WTC11 (cell line): ENCODE data around the gene ARID2. TPM values are rescaled to one million over a fixed set of nuclear protein-coding genes. Genes with fewer than 3 reads are reported as not detected.
A peak's percentile ranks its signal among the peaks of the same experiment; 100 is the strongest.

ENCODE experiments used
- ATAC-seq: fragments of 200-7000 bp; cut with Tn5 transposase; 2 replicates; pipeline ENCODE4 v1.10.0; 2021; ENCODE audit warnings: mild to moderate bottlenecking, moderate library complexity
- CTCF ChIA-PET: fragments of 300-600 bp; sonication (Branson Sonifier 250); formaldehyde crosslinking; loops from one replicate; lab custom pipeline; 2021; ENCODE audit warnings: antibody characterized with exemption; lab: Charles Lee
- POLR2A ChIA-PET: fragments of 350-600 bp; sonication (Branson Sonifier 250); formaldehyde crosslinking; loops from one replicate; lab custom pipeline; 2021; ENCODE audit warnings: antibody characterized with exemption; lab: Charles Lee
- DNase-seq: peaks from one replicate; pipeline ENCODE4 v3.0.0; 2021; ENCODE audit warnings: low spot score
- H3K27ac Mint-ChIP-seq: 2 replicates; pipeline ENCODE4 v1.8.0; 2021; ENCODE audit warnings: mixed read lengths
- H3K27me3 Mint-ChIP-seq: 2 replicates; pipeline ENCODE4 v1.8.0; 2021; ENCODE audit warnings: low read depth, mild to moderate bottlenecking, moderate library complexity, mixed read lengths
- H3K36me3 Mint-ChIP-seq: 2 replicates; pipeline ENCODE4 v1.8.0; 2021; ENCODE audit warnings: mixed read lengths
- H3K4me1 Mint-ChIP-seq: 2 replicates; pipeline ENCODE4 v1.8.0; 2022; ENCODE audit warnings: mixed read lengths
- H3K4me3 Mint-ChIP-seq: 2 replicates; pipeline ENCODE4 v1.8.0; 2021; ENCODE audit warnings: mild to moderate bottlenecking, moderate library complexity, mixed read lengths
- H3K9me3 Mint-ChIP-seq: 2 replicates; pipeline ENCODE4 v1.8.0; 2021; ENCODE audit warnings: mixed read lengths
- ARID4B ChIP-seq: sonication (generic); formaldehyde crosslinking; IDR thresholded peaks from 2 replicates; pipeline ENCODE4 v1.8.0; 2023; ENCODE audit warnings: missing genetic modification reagents, mild to moderate bottlenecking, borderline replicate concordance
- ATF3 ChIP-seq: sonication (generic); formaldehyde crosslinking; conservative IDR thresholded peaks from 2 replicates; pipeline ENCODE4 v1.8.1; 2022; ENCODE audit warnings: mild to moderate bottlenecking, missing genetic modification reagents
- CBFB ChIP-seq: sonication (generic); formaldehyde crosslinking; IDR thresholded peaks from 2 replicates; pipeline ENCODE4 v1.8.1; 2022; ENCODE audit warnings: mild to moderate bottlenecking, low read depth, missing genetic modification reagents
- CDX4 ChIP-seq: fragments of 250-450 bp; sonication (Bioruptor Pico); IDR thresholded peaks from 2 replicates; pipeline ENCODE4 v1.9.0; 2021; ENCODE audit warnings: moderate library complexity, mild to moderate bottlenecking, inconsistent platforms, borderline replicate concordance
- ERG ChIP-seq: fragments of 250-450 bp; sonication (Bioruptor Pico); IDR thresholded peaks from 2 replicates; pipeline ENCODE4 v1.8.0; 2021; ENCODE audit warnings: mild to moderate bottlenecking
- FOXP4 ChIP-seq: sonication (generic); formaldehyde crosslinking; IDR thresholded peaks from 2 replicates; pipeline ENCODE4 v1.8.0; 2022; ENCODE audit warnings: mild to moderate bottlenecking, missing genetic modification reagents
- GRHL2 ChIP-seq: fragments of 250-450 bp; sonication (Bioruptor Pico); IDR thresholded peaks from 2 replicates; pipeline ENCODE4 v1.8.0; 2022; ENCODE audit warnings: mild to moderate bottlenecking, moderate library complexity; ENCODE audit not compliant: insufficient replicate concordance, severe bottlenecking
- HMGXB4 ChIP-seq: sonication (generic); formaldehyde crosslinking; IDR thresholded peaks from 2 replicates; pipeline ENCODE4 v1.8.1; 2023; ENCODE audit warnings: mild to moderate bottlenecking, moderate library complexity, missing genetic modification reagents
- MAX ChIP-seq: sonication (generic); formaldehyde crosslinking; IDR thresholded peaks from 2 replicates; pipeline ENCODE4 v1.8.0; 2022; ENCODE audit warnings: mild to moderate bottlenecking, missing genetic modification reagents
- MLX ChIP-seq: sonication (generic); formaldehyde crosslinking; IDR thresholded peaks from 2 replicates; pipeline ENCODE4 v1.8.1; 2023; ENCODE audit warnings: mild to moderate bottlenecking, missing genetic modification reagents, moderate library complexity
- NR3C1 ChIP-seq: sonication (generic); formaldehyde crosslinking; conservative IDR thresholded peaks from 2 replicates; pipeline ENCODE4 v1.8.1; 2023; ENCODE audit warnings: low read depth, mild to moderate bottlenecking, missing genetic modification reagents
- PREB ChIP-seq: sonication (generic); formaldehyde crosslinking; IDR thresholded peaks from 2 replicates; pipeline ENCODE4 v1.8.1; 2022; ENCODE audit warnings: mild to moderate bottlenecking, missing genetic modification reagents, moderate library complexity, borderline replicate concordance
- PRRX2 ChIP-seq: fragments of 250-450 bp; sonication (Bioruptor Pico); IDR thresholded peaks from 2 replicates; pipeline ENCODE4 v1.8.0; 2021; ENCODE audit warnings: mild to moderate bottlenecking
- RORB ChIP-seq: fragments of 250-450 bp; sonication (Bioruptor Pico); IDR thresholded peaks from 2 replicates; pipeline ENCODE4 v1.9.0; 2021; ENCODE audit warnings: mild to moderate bottlenecking
- SMAD4 ChIP-seq: sonication (generic); formaldehyde crosslinking; IDR thresholded peaks from 2 replicates; pipeline ENCODE4 v1.8.0; 2022; ENCODE audit warnings: mild to moderate bottlenecking, missing genetic modification reagents
- ZBTB21 ChIP-seq: sonication (generic); formaldehyde crosslinking; IDR thresholded peaks from 2 replicates; pipeline ENCODE4 v1.8.1; 2023; ENCODE audit warnings: mild to moderate bottlenecking, missing genetic modification reagents, borderline replicate concordance
- ZMAT4 ChIP-seq: fragments of 250-450 bp; sonication (Bioruptor Pico); IDR thresholded peaks from 2 replicates; pipeline ENCODE4 v1.9.0; 2021; ENCODE audit warnings: mild to moderate bottlenecking
- ZNF121 ChIP-seq: sonication (generic); formaldehyde crosslinking; IDR thresholded peaks from 2 replicates; pipeline ENCODE4 v1.8.0; 2023; ENCODE audit warnings: missing genetic modification reagents
- ZNF232 ChIP-seq: sonication (generic); formaldehyde crosslinking; IDR thresholded peaks from 2 replicates; pipeline ENCODE4 v1.8.0; 2022; ENCODE audit warnings: mild to moderate bottlenecking, missing genetic modification reagents
- ZNF263 ChIP-seq: sonication (generic); formaldehyde crosslinking; IDR thresholded peaks from 2 replicates; pipeline ENCODE4 v1.8.1; 2022; ENCODE audit warnings: low read depth, mild to moderate bottlenecking, moderate library complexity, missing genetic modification reagents
- total RNA-seq: library from RNA; stranded (reverse); gene quantifications from 3 replicates; pipeline ENCODE4 v1.2.3, GENCODE V29; 2021

The ARID2 gene
- total RNA-seq, 1 experiment from 2014 or later: 33.9 TPM

- ChIA-PET CTCF (no interaction called here), POLR2A (no interaction called here)
- ATAC-seq: no peak
- H3K27me3 Mint-ChIP-seq: no peaks in the 10 kb centered on the region
- H3K4me3 Mint-ChIP-seq: no peak overlapping the region
- DNase-seq: no peak
- H3K36me3 Mint-ChIP-seq: peaks cover 34% of the 10 kb centered on the region
- H3K9me3 Mint-ChIP-seq: peaks cover 12% of the 10 kb centered on the region
- TF ChIP-seq ZNF121 (CRISPR knock-in tag) (no peak), CBFB (CRISPR knock-in tag) (no peak), GRHL2 (CRISPR knock-in tag) (no peak), CDX4 (no peak), SMAD4 (CRISPR knock-in tag) (no peak), ZMAT4 (CRISPR knock-in tag) (no peak), ZNF263 (CRISPR knock-in tag) (no peak), ARID4B (no peak)
- peaks cover 18% of the 10 kb centered on the region for H3K4me1 Mint-ChIP-seq
- no peak overlapping the region for H3K27ac Mint-ChIP-seq
Measured at GRCh38 chr12:45745861-45746277, 16.4 kb downstream of the ARID2 start.

GRCh38 chr12:45756666-45757065, 27.2 kb downstream of the ARID2 start:
- Mint-ChIP-seq H3K27me3 (no peaks in the 10 kb centered on the region), H3K27ac (0 out of 2 replicates have a peak overlapping the region, but pooled peaks have one; percentile 43), H3K4me1 (peaks cover 46% of the 10 kb centered on the region), H3K9me3 (no peaks in the 10 kb centered on the region), H3K4me3 (no peak overlapping the region), H3K36me3 (no peaks in the 10 kb centered on the region)
- POLR2A ChIA-PET: no interaction called here
- DNase-seq: no peak
- no peak for ATAC-seq
- CTCF ChIA-PET: interaction anchor here (0.8 kb wide), 1 partner anchor 213 kb away, joined by 3 read pairs; no protein-coding TSS in a partner anchor
- TF ChIP-seq ATF3 (CRISPR knock-in tag): no peak
- TF ChIP-seq ZBTB21 (CRISPR knock-in tag): no peak
- no peak for TF ChIP-seq PRRX2 (CRISPR knock-in tag)
- no peak for TF ChIP-seq PREB (CRISPR knock-in tag)
- TF ChIP-seq MAX (CRISPR knock-in tag): no peak
- no peak for TF ChIP-seq ERG
- TF ChIP-seq RORB (CRISPR knock-in tag): no peak
- TF ChIP-seq CBFB (CRISPR knock-in tag): no peak
- no peak for TF ChIP-seq FOXP4 (CRISPR knock-in tag)
- TF ChIP-seq HMGXB4: no peak
- no peak for TF ChIP-seq ZNF232
- TF ChIP-seq MLX: no peak
- TF ChIP-seq NR3C1 (CRISPR knock-in tag): no peak
